MM.1S (cell line): Measurements from ENCODE around the gene VDAC1.

Source experiments
- DNase-seq: peaks from one replicate; pipeline ENCODE4 v3.0.0-alpha.2; 2015
- H2AFZ ChIP-seq: fragments of 300-600 bp; sonication (generic); 2 replicates; pipeline ENCODE4 v1.6.0; 2016; ENCODE audit warnings: antibody characterized with exemption, low read length
- H3F3A ChIP-seq: fragments of 300-600 bp; sonication (generic); 2 replicates; pipeline ENCODE4 v1.6.1; 2016; ENCODE audit warnings: mild to moderate bottlenecking, antibody characterized with exemption, low read length, moderate library complexity, mixed read lengths; ENCODE audit not compliant: insufficient read depth
- H3K27ac ChIP-seq: fragments of 300-600 bp; sonication (generic); 2 replicates; pipeline ENCODE4 v1.5.1; 2016; ENCODE audit warnings: mild to moderate bottlenecking, low read length
- H3K27me3 ChIP-seq: fragments of 300-600 bp; sonication (generic); replicated peaks from 2 replicates; pipeline ENCODE4 v1.6.0; 2016; ENCODE audit warnings: low read length; ENCODE audit not compliant: insufficient read depth
- H3K36me3 ChIP-seq: fragments of 300-600 bp; sonication (generic); replicated peaks from 2 replicates; pipeline ENCODE4 v1.6.1; 2016; ENCODE audit warnings: mild to moderate bottlenecking, low read length, mixed read lengths; ENCODE audit not compliant: insufficient read depth
- H3K4me1 ChIP-seq: fragments of 300-600 bp; sonication (generic); 2 replicates; pipeline ENCODE4 v1.6.1; 2016; ENCODE audit warnings: low read length, mixed read lengths
- H3K4me2 ChIP-seq: fragments of 300-600 bp; sonication (generic); 2 replicates; pipeline ENCODE4 v1.6.0; 2016; ENCODE audit warnings: low read depth, low read length
- H3K4me3 ChIP-seq: fragments of 300-600 bp; sonication (generic); 2 replicates; pipeline ENCODE4 v1.5.1; 2016; ENCODE audit warnings: low read length, mixed read lengths
- H3K79me2 ChIP-seq: fragments of 300-600 bp; sonication (generic); 2 replicates; pipeline ENCODE4 v1.6.1; 2016; ENCODE audit warnings: mixed run types, low read length, mixed read lengths
- H3K9ac ChIP-seq: fragments of 300-600 bp; sonication (generic); 2 replicates; pipeline ENCODE4 v1.6.1; 2016; ENCODE audit warnings: low read length, mixed read lengths
- H3K9me2 ChIP-seq: fragments of 300-600 bp; sonication (generic); replicated peaks from 2 replicates; pipeline ENCODE4 v1.6.1; 2016; ENCODE audit warnings: mild to moderate bottlenecking, low read length, mixed read lengths; ENCODE audit not compliant: insufficient read depth
- H3K9me3 ChIP-seq: fragments of 300-600 bp; sonication (generic); replicated peaks from 2 replicates; pipeline ENCODE4 v1.6.1; 2016; ENCODE audit warnings: mild to moderate bottlenecking, low read length, mixed read lengths; ENCODE audit not compliant: insufficient read depth
- H4K20me1 ChIP-seq: fragments of 300-600 bp; sonication (generic); 2 replicates; pipeline ENCODE4 v1.6.1; 2016; ENCODE audit warnings: mild to moderate bottlenecking, low read length, moderate library complexity, mixed read lengths; ENCODE audit not compliant: insufficient read depth
- EZH2 ChIP-seq: fragments of 300-600 bp; sonication (generic); optimal IDR thresholded peaks from 2 replicates; pipeline ENCODE3; 2017; ENCODE audit warnings: low read depth, mild to moderate bottlenecking, antibody characterized with exemption, low read length, mixed read lengths
- EZH2phosphoT487 ChIP-seq: fragments of 300-600 bp; sonication (generic); IDR thresholded peaks from 2 replicates; pipeline ENCODE4 v1.6.1; 2018; ENCODE audit warnings: antibody characterized with exemption, low read length
- TF ChIP-seq, protein P1 (sequence below): fragments of 300-600 bp; sonication (generic); IDR thresholded peaks from 2 replicates; pipeline ENCODE4 v1.5.1; 2016; ENCODE audit warnings: antibody characterized with exemption, low read length, mixed read lengths

The VDAC1 gene

DNA sequence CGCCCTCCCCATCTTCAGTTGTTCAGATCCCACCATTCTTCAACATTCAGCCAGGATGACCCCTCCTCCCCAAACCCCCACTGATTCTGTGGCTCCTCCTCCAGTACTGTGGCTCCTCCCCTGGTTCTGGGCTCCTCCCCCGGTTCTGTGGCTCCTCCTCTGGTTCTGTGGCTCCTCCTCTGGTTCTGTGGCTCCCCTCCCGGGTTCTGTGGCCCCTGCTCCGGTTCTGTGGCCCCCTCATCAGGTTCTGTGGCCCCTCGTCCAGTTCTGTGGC lies 69.2 kb downstream of the VDAC1 start:
- Histone ChIP-seq H3K9ac (no peak overlapping the region), H3K79me2 (no peaks in the 10 kb centered on the region), H3K9me2 (no peaks in the 10 kb centered on the region), H3K9me3 (no peaks in the 10 kb centered on the region), H3K4me3 (no peak overlapping the region), H3K4me2 (no peak overlapping the region), H2AFZ (no peak overlapping the region), H3K4me1 (peaks cover 5% of the 10 kb centered on the region; the same call in 1 of the 2 replicates), H3K36me3 (no peaks in the 10 kb centered on the region), H3K27ac (no peak overlapping the region), H3F3A (0 out of 2 replicates have a peak, but pooled peaks cover 10% of the 10 kb centered on the region), H3K27me3 (no peaks in the 10 kb centered on the region), H4K20me1 (no peaks in the 10 kb centered on the region)
- DNase-seq: no peak
- TF ChIP-seq, protein P1, sequence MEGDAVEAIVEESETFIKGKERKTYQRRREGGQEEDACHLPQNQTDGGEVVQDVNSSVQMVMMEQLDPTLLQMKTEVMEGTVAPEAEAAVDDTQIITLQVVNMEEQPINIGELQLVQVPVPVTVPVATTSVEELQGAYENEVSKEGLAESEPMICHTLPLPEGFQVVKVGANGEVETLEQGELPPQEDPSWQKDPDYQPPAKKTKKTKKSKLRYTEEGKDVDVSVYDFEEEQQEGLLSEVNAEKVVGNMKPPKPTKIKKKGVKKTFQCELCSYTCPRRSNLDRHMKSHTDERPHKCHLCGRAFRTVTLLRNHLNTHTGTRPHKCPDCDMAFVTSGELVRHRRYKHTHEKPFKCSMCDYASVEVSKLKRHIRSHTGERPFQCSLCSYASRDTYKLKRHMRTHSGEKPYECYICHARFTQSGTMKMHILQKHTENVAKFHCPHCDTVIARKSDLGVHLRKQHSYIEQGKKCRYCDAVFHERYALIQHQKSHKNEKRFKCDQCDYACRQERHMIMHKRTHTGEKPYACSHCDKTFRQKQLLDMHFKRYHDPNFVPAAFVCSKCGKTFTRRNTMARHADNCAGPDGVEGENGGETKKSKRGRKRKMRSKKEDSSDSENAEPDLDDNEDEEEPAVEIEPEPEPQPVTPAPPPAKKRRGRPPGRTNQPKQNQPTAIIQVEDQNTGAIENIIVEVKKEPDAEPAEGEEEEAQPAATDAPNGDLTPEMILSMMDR: no peak
- TF ChIP-seq EZH2: no peak
- no peak for TF ChIP-seq EZH2phosphoT487

DNA sequence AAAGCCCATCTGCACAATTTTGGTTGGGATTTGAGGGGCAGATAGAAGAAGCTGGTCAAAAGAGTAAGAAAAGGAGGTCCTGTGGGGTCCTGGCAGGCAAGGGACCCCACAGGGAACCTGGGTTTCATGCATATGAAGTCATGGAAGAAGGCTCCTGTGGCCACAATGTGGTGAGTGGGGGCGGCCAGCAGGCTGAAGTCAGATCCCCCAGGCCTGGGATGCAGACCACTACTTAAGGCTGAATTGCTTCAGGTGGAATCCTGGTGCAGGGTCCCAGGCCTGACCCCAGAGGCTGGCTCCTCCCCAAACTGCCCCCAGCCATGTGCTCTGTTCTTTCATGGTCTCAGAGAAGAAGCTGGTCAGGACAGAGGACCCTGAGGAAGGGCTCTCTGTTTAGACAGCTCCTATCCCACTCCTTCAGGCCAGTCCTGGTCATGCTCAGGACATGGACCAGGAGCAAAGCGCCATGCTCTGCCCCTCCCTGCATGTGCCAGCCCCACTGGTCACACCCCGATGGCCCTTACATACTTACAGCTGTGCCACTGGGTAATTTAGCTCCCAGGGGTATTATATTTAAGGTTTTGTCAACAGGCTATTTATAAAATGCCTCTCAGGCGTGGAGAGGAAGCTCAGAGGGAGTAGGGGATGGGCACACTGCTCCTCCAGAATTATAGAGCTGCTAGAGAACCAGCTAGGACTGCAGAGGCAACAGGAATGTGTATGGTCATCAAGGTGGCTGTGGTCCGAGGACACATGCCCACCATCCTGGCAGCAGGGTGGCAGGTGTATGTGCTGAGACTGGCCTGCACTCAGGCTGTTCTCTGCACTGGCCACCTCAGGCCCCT lies 69.7 kb downstream of the VDAC1 start:
- Histone ChIP-seq H3K9me2 (no peaks in the 10 kb centered on the region), H3K27ac (no peak overlapping the region), H4K20me1 (no peaks in the 10 kb centered on the region), H3K36me3 (no peaks in the 10 kb centered on the region), H2AFZ (no peak overlapping the region), H3K4me1 (peaks cover 5% of the 10 kb centered on the region; the same call in 1 of the 2 replicates), H3K4me2 (no peak overlapping the region), H3F3A (0 out of 2 replicates have a peak, but pooled peaks cover 10% of the 10 kb centered on the region), H3K9me3 (no peaks in the 10 kb centered on the region), H3K79me2 (no peaks in the 10 kb centered on the region), H3K9ac (no peak overlapping the region), H3K4me3 (no peak overlapping the region), H3K27me3 (no peaks in the 10 kb centered on the region)
- TF ChIP-seq EZH2phosphoT487 (no peak), EZH2 (no peak)
- TF ChIP-seq, protein P1: no peak
- DNase-seq: no peak

DNA sequence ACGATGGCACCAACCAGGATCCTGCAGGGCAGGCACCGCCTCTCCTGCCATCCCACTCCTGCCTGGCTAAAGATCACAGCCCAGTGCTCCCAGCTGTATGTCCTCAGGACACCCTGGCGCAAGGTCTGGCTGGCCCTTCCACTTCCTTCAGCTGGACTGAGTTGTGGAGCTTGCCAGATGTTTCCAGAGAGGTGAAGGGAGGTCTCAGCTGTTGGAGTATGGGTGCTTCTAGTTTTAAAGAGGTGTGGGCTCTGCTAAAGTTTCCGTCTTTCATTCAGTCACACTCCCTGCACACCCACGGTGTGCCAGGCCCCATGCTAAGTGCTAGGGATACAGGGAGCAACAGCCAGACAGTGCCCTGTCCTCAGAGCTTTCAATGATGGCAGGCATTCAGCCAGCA lies 70.5 kb downstream of the VDAC1 start:
- Histone ChIP-seq H3K9ac (no peak overlapping the region), H3F3A (0 out of 2 replicates have a peak, but pooled peaks cover 4% of the 10 kb centered on the region), H4K20me1 (no peaks in the 10 kb centered on the region), H3K27me3 (no peaks in the 10 kb centered on the region), H2AFZ (no peak overlapping the region), H3K9me3 (no peaks in the 10 kb centered on the region), H3K4me3 (no peak overlapping the region), H3K4me2 (no peak overlapping the region), H3K9me2 (no peaks in the 10 kb centered on the region), H3K36me3 (no peaks in the 10 kb centered on the region), H3K4me1 (peaks cover 2% of the 10 kb centered on the region; the same call in 1 of the 2 replicates), H3K79me2 (no peaks in the 10 kb centered on the region), H3K27ac (no peak overlapping the region)
- no peak for TF ChIP-seq EZH2phosphoT487
- TF ChIP-seq, protein P1: no peak
- no peak for TF ChIP-seq EZH2
- DNase-seq: no peak
